ENCODE measurements around the gene ZSCAN9. TPM values are rescaled to one million over a fixed set of nuclear protein-coding genes. Genes with fewer than 3 reads are reported as not detected.

The ZSCAN9 gene
- total RNA-seq (18.0 and 18.6 TPM in 2 replicates), polyA plus RNA-seq (10.5 and 11.7 TPM in 2 replicates), polyA minus RNA-seq (19.1 and 19.7 TPM in 2 replicates), Bru-seq, nascent RNA (percentile 90 among the genes with signal in this experiment), BruChase-seq, experiment 1, labeled RNA remaining after a 6-hour chase (percentile 87 among the genes with signal in this experiment), BruChase-seq, experiment 2, labeled RNA remaining after a 2-hour chase (percentile 96 among the genes with signal in this experiment)
- polyA plus RNA-seq (2011; cell fraction: cytosol; rRNA removed), result 11.5 and 13.2 TPM in 2 replicates
- 30.0 and 36.8 TPM in 2 replicates for polyA plus RNA-seq (2011; cell fraction: nucleus; rRNA removed)
- 10.9 and 12.6 TPM in 2 replicates for polyA plus RNA-seq (2012)
- 6.1 TPM for polyA minus RNA-seq (2011; cell fraction: cytosol; rRNA and poly(A)+ RNA removed)
- polyA minus RNA-seq (2011; cell fraction: nucleus; rRNA and poly(A)+ RNA removed), result 26.8 and 32.7 TPM in 2 replicates
- long read RNA-seq, partial matches to known transcripts, result 2 of 14 reads
- long read RNA-seq, other reads (novel, unspliced or antisense), result 5 of 14 reads

GRCh38 chr6:28225056-28225834, at the start of gene ZSCAN9:
Gene ZSCAN9 (plus strand): TSS chr6:28225275. CDS start chr6:28227085, 1,810 bp downstream.
- Histone ChIP-seq H3K36me3 (ENCODE audit: control insufficient read depth in 2 of 2, extremely low read depth in 1 of 2, insufficient read depth in 2 of 2, low read length in 2 of 2) (peaks cover 7 to 10% of the 10 kb centered on the region in 2 experiments), H3K9me3 (replicated peaks; ENCODE audit: control insufficient read depth, insufficient read depth, low read length) (no peaks in the 10 kb centered on the region), H3K27me3 (ENCODE audit: control insufficient read depth in 2 of 2, insufficient read depth in 2 of 2, low read length in 2 of 2) (no peaks in the 10 kb centered on the region), H3K4me1 (ENCODE audit: control insufficient read depth, extremely low read depth, insufficient read depth, low read length) (peaks cover 10% of the 10 kb centered on the region), H3K9ac (replicated peaks; ENCODE audit: extremely low read depth, insufficient read depth, low read length) (peak within 1 kb of the TSS; percentile 90), H3K4me2 (ENCODE audit: insufficient read depth, low read length) (peak within 1 kb of the TSS; percentile 98), H2AFZ (ENCODE audit: low read depth, low read length) (peak within 1 kb of the TSS; percentile 90), H3K4me3 (replicated peaks in 1 of 3; ENCODE audit: insufficient read depth in 1 of 3, low read depth in 1 of 3, low read length in 3 of 3) (peak within 1 kb of the TSS; percentile 48 to 99 (median 86)), H3K27ac (ENCODE audit: insufficient read depth, low read depth, low read length) (peak within 1 kb of the TSS; percentile 77), H4K20me1 (replicated peaks; ENCODE audit: control insufficient read depth, extremely low read depth, insufficient read depth, low read length) (no peaks in the 10 kb centered on the region), H3K9me1 (replicated peaks; ENCODE audit: control insufficient read depth, extremely low read depth, insufficient read depth, low read length) (no peaks in the 10 kb centered on the region), H3K79me2 (ENCODE audit: control insufficient read depth, insufficient read depth, low read length) (peaks cover 17% of the 10 kb centered on the region)
- CTCF ChIA-PET, result interaction anchor here (2.3 to 3.2 kb wide), 2 partner anchors 27 to 131 kb away, joined by 7 to 11 read pairs; partner anchors contain the start of gene ZKSCAN4
- TF ChIP-seq FOS (IDR thresholded peaks at IDR 0.05; ENCODE audit: borderline replicate concordance, insufficient read depth, low read length), result peak; percentile 47
- TF ChIP-seq MYC (IDR thresholded peaks at IDR 0.05; ENCODE audit: low read depth, low read length), result peak; percentile 46
- TF ChIP-seq POLR2A (IDR thresholded peaks at IDR 0.05; ENCODE audit: low read depth, low read length), result peak; percentile 82
- no peak for TF ChIP-seq CTCF (IDR thresholded peaks at IDR 0.05; ENCODE audit: extremely low read depth in 1 of 2, insufficient read depth in 1 of 2, low read depth in 1 of 2, low read length in 2 of 2)
- no peak for TF ChIP-seq GATA2 (IDR thresholded peaks at IDR 0.05; ENCODE audit: insufficient read depth, insufficient read length, low read depth, low read length)
- TF ChIP-seq POLR2AphosphoS5 (IDR thresholded peaks at IDR 0.05; ENCODE audit: insufficient read depth, low read depth, low read length), result peak; percentile 59
- no peak for TF ChIP-seq EZH2 (IDR thresholded peaks at IDR 0.05; ENCODE audit: borderline replicate concordance, low read depth, low read length, severe bottlenecking)
- TF ChIP-seq MAX (IDR thresholded peaks at IDR 0.05; ENCODE audit: insufficient read depth, insufficient read length), result no peak
- peak; percentile 10 for TF ChIP-seq JUN (IDR thresholded peaks at IDR 0.05; ENCODE audit: borderline replicate concordance, insufficient read depth, insufficient read length, low read depth)
- DNase-seq (ENCODE audit: low read depth, low spot score), result peak; percentile 89
- dilution Hi-C loops (cut with MboI; ENCODE audit: extremely low pct_ligation_motif_present, low sequenced_read_pairs) (no loop called here), intact Hi-C loops (cut with micrococcal nuclease) (loop anchor here (1.0 to 10.0 kb wide), 9 partner anchors 27 to 750 kb away; partner anchors contain the start of genes PGBD1, ZKSCAN4, ZKSCAN8 and ZNF165)
- peak; percentile 78 for FAIRE-seq
- BruUV-seq (replicated peaks), result no TSS peak
- POLR2A ChIA-PET, result interaction anchor here (0.6 to 1.3 kb wide), 2 partner anchors 84 to 134 kb away, joined by 3 read pairs; partner anchors contain the start of gene ZKSCAN8
